Upper lobe of left lung (tissue), 4 donors: ENCODE results near the gene HERC4.

Experiments
- CTCF ChIP-seq, 6 experiments: fragments of 450-650 bp in 4 of 6; fragments of 200-600 bp in 2 of 6; sonication (generic) in 2 of 6; IDR thresholded peaks; one replicate each; pipeline ENCODE4 v1.5.1; 2016 to 2019; ENCODE audit warnings: antibody characterized with exemption in 6 of 6
- EP300 ChIP-seq, 4 donors: sonication (generic); formaldehyde crosslinking; IDR thresholded peaks; one replicate each; pipeline ENCODE4 v1.5.1; 2017; ENCODE audit warnings: antibody characterized with exemption in 4 of 4, control low read depth in 2 of 4
- POLR2A ChIP-seq, 4 donors: fragments of 450-650 bp; IDR thresholded peaks; one replicate each; pipeline ENCODE4 v1.5.1; 2016 to 2017; ENCODE audit warnings: antibody characterized with exemption in 4 of 4, mild to moderate bottlenecking in 2 of 4

- TF ChIP-seq EP300 (IDR thresholded peaks at IDR 0.05) (no peak), POLR2A (IDR thresholded peaks at IDR 0.05) (no peak), CTCF (IDR thresholded peaks at IDR 0.05) (no peak)
Observed at GRCh38 chr10:67878133-67878532, 196.9 kb downstream of the HERC4 start.
